NCI-H2227 (cell line): Measurements from ENCODE around the gene GOLT1B.

Experiments
- DNase-seq: peaks from one replicate; lab custom pipeline; 2025; ENCODE audit not compliant: unreplicated experiment; lab: John Stamatoyannopoulos, UW

GOLT1B gene

DNA sequence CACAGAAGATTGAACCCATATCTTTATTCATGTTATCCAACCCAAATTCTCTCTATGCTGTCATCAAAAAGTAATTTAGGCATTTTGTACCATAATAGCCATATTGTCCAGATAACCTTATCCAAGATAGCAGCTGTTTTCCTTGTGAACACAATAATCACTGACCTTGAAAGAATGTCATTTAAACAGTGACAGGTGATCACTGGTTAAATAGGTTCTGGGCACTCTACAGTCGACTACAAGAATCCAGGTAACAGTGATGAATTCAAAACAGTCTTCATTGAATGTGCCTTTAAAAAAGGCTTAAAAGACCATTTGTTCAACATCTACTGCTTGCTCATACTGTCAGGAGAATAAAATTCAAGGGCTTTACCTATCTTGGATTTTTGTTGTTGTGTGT, 20.0 kb downstream of the GOLT1B start:
- DNase-seq = no peak

DNA sequence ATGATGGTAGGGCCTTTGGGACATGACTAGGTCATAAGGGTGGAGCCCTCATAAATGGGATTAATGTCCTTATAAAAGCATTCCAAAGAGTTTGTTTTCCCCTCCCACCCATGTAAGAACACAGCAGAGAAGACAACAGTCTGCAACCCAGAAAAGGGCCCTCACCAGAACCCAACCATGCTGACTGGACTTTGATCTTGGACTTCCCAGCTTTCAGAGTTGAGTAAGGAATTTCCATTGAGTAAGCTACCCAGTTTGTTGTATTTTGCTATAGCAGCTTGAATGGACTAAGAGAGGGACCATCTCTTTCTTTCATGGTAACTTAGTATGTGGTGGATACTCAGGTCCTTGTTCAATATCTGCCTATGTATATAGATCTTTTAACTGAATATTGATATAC, 21.6 kb downstream of the GOLT1B start:
- no peak for DNase-seq

DNA sequence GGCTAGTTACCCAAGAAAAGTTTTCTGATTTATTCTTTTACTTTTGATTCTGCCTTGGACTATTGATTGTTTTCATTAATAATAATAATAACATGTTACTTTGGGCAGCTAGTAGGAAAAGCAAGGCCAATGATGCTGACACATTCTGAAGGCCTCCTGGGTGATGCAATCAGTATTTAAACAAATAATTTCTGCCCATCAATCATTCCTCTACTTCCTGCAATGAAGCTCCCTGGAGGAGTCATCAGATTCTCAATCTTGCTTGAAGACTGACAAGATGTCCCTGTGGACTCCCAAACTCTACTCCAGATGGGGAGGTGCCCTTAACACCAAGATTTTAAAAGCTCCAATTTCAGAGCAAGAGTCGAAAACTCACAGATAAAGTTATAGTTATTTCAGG, 24.5 kb downstream of the GOLT1B start, which contains the start of gene SPX:
TSS of gene SPX (plus strand) at position 244 of the 400 bp plus-strand sequence. CDS start 177 bp downstream, outside the sequence.
- no peak for DNase-seq

DNA sequence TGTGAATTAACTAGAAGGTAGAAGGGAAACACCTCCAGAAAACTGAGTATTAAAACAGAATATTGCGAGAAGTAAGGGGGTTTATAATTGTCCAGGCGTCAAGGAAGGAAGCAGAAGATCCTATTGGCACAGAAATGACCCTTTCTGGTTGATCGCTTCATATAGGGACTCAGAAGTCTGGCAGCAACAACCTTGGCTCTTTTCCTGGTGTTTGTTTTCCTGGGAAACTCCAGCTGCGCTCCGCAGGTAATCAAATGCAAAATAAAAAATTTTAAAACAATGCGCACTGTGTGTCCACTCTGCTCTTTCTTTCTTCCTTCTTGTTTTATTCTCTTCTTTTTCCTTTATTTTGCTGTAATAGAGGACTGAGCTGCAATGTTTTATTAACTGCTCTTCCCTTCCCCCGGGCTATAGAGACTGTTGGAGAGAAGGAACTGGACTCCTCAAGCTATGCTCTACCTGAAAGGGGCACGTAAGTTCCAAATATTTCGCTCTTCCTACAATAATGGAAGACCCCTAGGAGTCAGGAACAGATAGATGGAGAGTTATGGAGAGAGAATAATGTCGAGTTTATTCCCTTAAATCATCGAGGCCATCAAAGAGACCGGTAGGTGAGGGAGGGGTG, 25.2 kb downstream of the GOLT1B start:
- DNase-seq = no peak

DNA sequence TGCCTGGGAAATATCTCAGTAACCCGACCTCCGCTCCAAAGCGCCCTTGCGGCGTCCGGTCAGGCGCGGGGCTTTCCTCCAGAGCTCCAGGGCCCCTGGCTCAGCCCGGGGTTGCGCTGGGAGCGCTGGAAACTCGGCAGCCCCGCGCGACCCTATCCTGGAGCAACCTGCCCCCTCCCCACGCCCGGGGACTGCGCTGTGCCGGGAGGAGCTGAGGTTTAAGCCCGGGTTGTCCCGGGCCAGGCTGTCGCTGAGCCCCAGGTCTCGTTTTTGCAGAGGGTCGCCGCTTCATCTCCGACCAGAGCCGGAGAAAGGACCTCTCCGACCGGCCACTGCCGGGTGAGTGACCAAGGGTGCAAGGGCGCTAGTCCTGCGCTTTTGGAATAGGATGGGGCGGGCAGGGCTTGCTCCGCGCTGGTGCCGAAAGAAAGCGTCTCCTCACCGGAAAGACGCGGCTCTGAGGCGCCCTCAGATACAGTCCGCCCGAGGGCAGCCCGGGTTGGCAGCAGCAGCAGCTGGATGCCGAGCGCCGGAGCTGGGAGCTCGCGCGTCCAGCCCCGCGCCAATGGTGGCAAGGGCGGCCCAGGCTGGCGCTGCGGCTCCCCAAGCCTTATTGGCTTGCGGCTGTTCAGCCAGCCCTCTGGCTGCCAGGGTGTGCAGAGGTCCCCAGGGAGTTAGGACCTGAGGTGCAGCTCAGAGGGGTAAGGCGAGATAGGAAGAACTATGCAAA, 26.0 kb downstream of the GOLT1B start:
- DNase-seq = peak; percentile 34

DNA sequence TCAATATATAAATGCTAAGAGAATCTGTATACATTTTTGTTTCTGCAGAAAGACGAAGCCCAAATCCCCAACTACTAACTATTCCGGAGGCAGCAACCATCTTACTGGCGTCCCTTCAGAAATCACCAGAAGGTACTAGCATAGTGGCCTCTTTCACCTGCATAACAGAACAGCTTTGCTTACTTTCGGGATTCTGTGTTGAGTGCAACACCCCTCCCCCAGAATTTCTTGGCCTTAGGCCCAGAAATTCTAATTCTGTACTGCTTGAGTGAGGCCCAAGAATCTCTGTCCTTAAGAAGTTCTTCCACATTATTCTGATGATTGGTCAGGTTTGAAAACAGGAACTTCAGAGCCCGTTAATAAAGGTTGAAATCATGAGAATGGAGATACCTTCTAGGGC, 27.4 kb downstream of the GOLT1B start:
- DNase-seq = no peak

DNA sequence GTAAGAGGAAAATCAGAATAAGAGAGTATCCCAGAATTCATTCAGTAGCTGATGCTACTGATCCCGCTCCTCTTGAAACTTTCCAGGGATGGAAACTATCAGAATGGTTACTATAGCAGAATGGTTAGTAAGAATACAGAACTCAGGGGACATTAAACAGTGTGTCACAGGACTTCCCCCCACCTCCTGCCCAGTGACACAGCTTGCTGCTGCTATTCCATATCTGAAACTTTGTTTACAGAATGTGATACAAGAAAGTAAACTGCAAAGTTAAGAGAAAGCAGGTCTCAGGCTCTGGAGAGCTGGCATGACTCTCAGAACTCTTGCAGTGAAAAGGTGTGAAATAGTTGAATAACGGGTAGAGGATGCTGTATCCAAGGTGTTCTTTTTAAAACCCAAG, 27.9 kb downstream of the GOLT1B start:
- no peak for DNase-seq

DNA sequence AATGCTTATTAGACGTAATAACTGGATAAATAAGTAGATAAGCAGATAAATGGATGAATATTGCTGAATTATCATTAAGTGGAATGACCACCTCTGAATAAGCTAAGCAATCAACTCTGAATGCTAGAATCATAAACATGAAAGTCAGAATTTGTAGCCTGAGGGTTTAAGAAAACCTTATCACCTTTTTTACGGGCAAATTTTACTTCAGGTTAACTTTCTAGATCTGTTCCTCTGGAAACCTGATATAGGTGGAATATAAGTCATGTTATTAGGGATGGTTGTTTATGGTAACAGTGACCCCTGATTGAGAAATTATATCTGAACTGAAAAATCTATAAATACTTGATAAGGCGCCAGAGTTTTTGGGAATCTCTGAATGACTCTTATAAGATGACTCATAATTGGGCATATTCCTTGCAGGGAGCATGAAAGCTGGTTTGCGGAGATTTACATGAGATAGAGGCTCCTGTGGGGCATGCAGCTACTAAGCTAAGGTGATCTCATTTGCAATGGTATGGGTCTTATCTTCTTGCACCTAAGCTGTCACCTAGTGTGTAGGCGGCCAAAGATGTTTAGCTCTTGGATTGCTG, 36.6 kb downstream of the GOLT1B start:
- no peak for DNase-seq

DNA sequence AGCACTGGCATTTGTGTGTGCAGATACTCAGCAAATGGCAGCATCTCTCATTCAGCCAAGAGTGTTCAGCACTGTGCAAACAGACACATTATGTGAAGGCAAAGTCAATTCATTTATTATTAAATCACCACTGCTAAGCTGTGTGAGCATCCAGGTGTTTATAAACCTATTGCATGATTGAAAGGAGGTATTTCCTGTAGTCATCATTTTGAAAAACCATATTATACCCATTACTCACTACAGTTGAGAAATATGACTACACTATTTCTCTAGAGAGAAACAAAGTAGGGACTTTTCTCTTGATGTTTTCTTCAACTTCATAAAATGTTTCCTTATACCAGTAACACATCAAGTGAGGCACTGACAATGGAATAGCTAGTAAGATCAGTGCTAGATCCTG, 38.2 kb downstream of the GOLT1B start:
- DNase-seq = no peak

DNA sequence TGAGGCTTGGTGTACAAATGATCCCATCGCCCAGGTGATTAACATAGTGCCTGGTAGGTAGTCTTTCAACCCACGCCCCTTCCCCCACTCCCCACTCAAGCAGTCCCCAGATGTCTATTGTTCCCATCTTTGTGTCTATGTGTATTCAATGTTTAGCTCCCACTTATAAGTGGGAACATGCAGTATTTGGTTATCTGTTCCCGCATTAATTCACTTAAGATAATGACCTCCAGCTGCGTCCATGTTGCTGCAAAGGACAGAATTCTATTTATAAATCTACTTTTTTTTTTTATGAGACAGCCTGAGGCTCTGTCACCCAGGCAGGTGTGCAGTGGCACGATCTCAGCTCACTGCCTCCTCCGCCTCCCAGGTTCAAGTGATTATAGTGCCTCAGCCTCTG, 40.2 kb downstream of the GOLT1B start:
- no peak for DNase-seq

DNA sequence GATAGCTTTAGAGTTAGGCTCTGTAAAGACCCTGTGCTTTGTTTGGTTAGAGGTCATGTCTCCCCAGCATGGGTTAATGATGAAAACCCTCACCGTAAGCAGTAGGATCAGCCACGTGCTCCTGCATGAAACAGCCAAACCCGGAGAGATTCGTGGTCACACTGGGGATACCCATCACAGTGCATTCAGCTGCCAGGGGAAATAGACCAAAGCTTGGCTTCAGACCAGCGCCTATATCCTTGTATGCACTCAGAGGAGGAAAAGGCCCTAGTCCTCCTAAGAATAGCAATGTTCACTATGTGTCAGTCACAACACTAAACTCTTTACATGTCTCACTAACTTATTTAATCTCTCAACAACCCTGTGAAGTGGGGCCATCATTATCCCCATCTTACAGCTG, 40.8 kb downstream of the GOLT1B start:
- DNase-seq = no peak

DNA sequence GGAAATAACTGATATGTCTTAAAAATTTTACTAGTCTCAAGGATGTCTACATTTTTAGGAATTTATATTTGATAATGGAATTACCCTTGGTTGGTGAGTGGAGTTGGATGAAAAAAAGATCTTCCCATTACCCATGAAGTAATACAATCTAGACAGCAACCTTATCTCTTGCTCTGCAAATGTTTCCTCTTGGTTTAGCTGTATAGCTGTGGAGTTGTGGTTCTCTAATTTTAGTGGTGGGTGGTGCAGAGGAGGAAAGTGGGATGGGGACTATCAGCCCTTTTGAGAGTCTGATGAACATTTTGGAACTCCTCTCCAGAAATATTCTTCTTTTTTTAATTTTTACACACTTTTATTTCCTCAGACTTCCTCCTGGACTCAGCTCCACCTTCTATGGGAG, 41.6 kb downstream of the GOLT1B start:
- DNase-seq = no peak

DNA sequence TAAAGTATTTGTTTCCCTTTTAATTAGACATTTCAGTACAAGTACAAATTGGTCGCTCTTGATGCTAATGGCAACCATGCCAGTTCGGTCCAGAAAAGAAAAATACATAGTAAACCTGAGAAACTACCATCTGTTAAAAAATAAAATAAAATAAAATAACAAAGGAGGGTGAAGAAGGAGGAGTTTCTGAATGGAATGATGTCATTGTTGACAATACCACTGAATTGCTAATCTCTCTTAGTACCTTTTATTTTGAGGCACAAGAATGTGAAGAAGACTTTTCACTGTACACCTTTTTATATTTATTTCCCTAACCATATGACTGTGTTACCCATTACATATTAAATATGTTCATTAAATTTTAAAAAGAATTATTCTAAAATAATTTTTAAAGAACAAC, 44.0 kb downstream of the GOLT1B start:
- DNase-seq = no peak

DNA sequence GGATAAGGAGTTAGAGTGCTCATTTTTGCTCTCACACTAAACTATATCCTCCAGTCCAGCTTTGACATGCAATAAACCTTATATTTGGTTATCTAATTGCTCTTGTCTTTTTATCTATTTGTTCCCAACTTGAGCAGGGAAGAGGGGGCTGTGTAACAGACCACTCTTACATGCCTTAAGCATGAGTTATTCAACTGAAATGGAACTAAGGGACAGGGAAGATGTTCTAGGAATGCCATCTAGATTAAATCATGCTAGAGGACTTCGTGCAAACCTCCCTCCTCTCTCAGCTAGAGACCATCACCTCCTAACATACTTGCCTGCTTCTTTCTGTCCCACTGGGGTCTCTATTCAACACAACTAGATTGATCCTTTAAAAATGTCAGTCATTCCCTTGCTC, 45.1 kb downstream of the GOLT1B start:
- DNase-seq = no peak

DNA sequence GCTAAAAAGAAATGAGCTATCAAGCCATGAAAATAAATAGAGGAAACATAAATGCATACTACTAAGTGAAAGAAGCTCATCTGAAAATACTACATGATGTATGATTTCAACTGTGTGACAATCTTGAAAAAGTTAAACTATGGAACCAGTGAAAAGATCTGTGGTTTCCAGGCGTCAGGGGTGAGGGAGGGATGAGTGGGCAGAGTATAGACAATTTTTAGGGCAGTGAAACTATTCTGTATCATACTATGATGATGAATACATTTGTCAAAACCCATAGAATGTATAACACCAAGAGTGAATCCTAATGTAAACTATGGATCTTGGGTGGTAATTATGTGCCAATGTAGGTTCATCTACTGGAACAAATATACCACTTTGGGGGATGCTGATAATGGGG, 45.8 kb downstream of the GOLT1B start:
- DNase-seq = no peak

DNA sequence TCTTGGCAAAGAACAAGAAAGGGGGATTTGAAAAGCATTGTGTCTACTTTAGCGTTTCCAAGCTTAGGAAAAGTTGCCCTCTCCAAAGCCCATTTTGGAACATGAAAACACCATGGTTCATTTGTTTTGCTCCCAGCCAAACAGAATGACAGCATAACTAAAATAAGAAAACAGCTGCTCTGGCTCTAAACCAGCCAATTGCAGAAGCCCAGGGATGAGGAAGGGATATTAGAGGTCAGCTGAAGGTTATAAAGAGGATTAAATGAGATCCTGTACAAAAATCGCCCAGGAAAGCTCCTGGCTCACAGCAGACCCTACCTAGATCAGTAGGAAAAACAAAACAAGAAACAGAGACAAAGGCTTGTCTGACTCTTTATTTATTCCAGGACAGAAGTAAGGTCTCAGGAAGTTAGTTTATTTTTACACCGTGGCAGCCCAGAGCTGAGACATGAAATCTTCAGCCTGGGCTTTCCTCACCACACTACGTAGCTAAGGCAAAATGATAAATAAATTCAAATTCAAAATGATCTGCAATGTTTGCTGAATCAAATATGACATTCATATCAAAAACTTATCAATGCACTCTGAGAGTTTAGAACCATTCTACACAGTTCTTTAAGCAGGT, 50.4 kb downstream of the GOLT1B start:
- no peak for DNase-seq

DNA sequence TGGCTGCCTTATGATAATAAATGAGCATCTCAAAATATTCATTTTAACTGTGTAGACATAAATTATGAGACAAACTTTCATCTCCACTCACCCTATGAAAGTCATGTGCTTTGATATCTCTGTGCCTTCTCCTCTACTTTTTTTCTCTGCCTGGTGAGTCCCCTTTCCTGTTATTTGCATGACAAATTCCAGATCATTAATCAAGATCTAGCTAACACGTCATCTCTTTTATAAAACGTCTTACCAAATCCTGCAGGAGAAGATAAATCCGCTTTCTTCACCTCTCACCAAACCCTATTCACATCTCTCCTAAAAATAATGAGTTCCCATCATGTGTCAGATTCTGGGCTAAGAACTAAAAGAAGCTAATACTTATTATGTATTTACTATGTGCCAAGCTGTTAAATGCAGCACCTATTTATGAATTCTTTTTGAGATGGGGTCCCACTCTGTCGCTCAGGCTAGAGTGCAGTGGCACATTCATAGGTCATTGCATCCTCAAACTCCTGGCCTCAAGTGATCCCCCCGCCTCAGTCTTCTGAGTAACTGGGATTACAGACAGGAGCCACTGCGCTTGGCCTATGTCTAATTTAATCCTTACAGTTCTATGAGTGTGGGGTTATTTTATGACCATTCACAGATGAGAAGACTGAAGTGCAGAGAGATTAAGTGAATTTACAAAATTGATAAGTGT, 51.2 kb downstream of the GOLT1B start:
- no peak for DNase-seq

DNA sequence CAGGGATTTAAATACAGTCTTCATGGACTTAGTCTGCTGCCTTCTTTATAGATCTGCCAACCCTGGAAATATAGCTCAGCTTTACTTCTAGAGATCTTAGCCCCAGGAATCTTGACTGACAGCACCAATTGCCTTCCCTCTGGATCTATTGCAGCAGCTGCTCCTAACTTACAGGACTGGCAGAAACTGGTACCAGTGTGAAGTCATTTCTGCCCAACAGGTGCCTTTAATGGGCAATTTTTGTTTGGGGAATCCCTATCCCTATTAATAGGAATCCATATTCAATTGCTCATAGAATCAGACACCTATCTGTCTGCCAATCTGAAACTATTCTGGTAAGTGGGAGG, 51.7 kb downstream of the GOLT1B start:
- DNase-seq = no peak

DNA sequence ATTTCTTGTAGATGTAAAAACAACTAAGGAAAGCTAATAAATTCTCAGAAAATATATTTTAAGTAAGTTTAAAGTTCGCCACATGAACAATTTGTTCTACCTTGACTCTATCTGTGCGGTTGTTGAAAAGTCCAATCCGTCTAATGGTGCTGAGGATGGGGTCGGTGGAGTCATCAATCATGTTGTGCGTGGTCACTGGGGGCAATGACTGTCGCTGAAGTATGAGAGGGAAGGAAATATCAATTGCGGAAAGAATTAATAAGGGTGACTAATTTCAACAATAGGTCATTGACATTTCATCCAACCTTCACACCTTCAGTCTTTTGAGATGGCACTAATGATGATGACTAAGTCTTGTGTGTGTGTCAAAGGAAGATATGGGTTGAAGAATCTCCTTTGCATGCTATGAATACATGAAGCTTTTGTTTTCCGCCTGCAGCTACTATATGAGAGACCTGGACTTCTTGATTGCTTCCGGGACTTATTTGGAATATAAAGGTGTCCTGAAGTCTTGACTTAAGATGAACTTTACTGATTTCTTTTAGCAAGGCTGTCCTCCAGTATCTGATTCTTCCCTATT, 56.6 kb downstream of the GOLT1B start:
- no peak for DNase-seq

DNA sequence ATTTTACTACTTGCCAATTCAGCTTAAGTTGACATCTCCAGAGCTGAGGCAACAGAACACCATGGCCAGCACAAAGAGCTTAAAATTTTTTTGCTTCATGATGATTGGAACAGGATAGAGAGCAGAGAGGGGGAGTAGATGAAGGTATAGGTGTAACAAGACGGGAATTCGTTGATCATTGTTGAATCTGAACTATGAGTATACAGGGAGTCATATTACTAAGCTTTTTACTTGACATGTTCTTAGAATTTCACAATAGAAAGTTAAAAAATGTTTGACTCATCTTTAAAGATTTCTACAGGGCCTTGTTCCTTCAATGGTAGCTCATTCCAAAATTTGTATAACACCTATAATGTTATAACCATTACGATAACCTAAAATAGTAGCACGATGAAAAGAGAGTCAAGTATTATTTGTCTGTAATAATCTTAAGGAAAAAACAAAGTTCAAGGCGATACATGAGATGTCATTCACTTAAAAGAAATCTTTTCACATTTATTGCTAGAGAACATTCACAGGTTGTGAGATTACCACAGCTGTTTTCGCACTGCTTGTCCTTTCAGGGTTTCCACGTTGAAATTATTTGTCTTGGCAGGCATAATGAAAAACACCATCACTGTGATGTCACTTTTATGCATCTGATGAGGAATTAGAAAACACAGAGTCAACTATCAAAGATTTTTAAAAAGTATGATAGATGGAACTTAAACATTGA, 58.4 kb downstream of the GOLT1B start:
- no peak for DNase-seq

DNA sequence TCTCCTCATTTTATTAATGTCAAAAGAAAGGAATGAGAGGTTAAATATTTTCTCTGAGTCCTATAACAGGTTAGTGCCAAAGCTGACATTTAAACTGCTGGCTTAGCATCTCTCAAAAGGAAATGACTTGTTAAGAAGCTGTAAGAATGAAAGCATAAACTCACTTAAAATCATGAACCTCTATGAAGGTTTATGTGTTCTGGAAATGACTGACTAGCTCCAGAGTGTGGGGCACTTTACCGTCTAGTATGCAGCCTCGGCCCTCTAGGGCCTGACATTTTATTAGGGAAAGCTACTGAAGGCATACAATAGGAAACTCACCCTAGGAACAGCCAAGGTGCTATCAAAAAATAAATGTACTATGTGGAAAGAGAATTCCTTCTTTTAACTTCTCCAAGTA, 59.6 kb downstream of the GOLT1B start:
- no peak for DNase-seq
